ENCODE results near the gene PHF21A.

Gene PHF21A

GRCh38 chr11:45930951-45931570 lies 190.2 kb downstream of the PHF21A start:
- DNase-seq: no peak

GRCh38 chr11:45930031-45930794 lies 191.0 kb downstream of the PHF21A start:
- no peak for DNase-seq

GRCh38 chr11:45929486-45930030 lies 191.7 kb downstream of the PHF21A start:
- no peak for DNase-seq

GRCh38 chr11:45928535-45929215 lies 192.6 kb downstream of the PHF21A start:
- no peak for DNase-seq

GRCh38 chr11:45927684-45928413 lies 193.4 kb downstream of the PHF21A start:
- DNase-seq: no peak

GRCh38 chr11:45927332-45927683 lies 193.9 kb downstream of the PHF21A start:
- DNase-seq: no peak

GRCh38 chr11:45926536-45927331 lies 194.5 kb downstream of the PHF21A start:
- no peak for DNase-seq

- DNase-seq: no peak
Observed at GRCh38 chr11:45926001-45926401, 195.3 kb downstream of the PHF21A start.

- no peak for DNase-seq
Observed at GRCh38 chr11:45925550-45925949, 195.7 kb downstream of the PHF21A start.

- no peak for DNase-seq
Observed at GRCh38 chr11:45924927-45925326, 196.3 kb downstream of the PHF21A start.

GRCh38 chr11:45924036-45924915 lies 197.0 kb downstream of the PHF21A start:
- no peak for DNase-seq

GRCh38 chr11:45922425-45923082 lies 198.7 kb downstream of the PHF21A start, which contains the start of gene LARGE2:
TSS of gene LARGE2 (plus strand) at chr11:45922656. CDS start at chr11:45922883, 227 bp downstream.
- DNase-seq: no peak

- DNase-seq: no peak
Observed at GRCh38 chr11:45921561-45922424, 199.5 kb downstream of the PHF21A start.

GRCh38 chr11:45920531-45921477 lies 200.4 kb downstream of the PHF21A start:
- no peak for DNase-seq

- DNase-seq: no peak
Observed at GRCh38 chr11:45919806-45920530, 201.3 kb downstream of the PHF21A start.

GRCh38 chr11:45918962-45919675 lies 202.1 kb downstream of the PHF21A start:
- no peak for DNase-seq
